ENCODE results near the gene CDH13. TPM values are rescaled to one million over a fixed set of nuclear protein-coding genes. Genes with fewer than 3 reads are reported as not detected.

Gene CDH13
- total RNA-seq, 1 donor from 2014 or later = 46.4 TPM

GRCh38 chr16:83058376-83058775 lies 431.6 kb downstream of the CDH13 start:
- no peak for DNase-seq (ENCODE audit: extremely low spot score, unreplicated experiment)
- TF ChIP-seq CTCF (conservative IDR thresholded peaks at IDR 0.05) = no peak
- H3K4me3 Mint-ChIP-seq = no peak overlapping the region
- H3K9me3 Mint-ChIP-seq = no peaks in the 10 kb centered on the region
- peaks cover under 1% of the 10 kb centered on the region for H3K27me3 Mint-ChIP-seq
- H3K4me1 Mint-ChIP-seq (ENCODE audit: unreplicated experiment) = peaks cover 7% of the 10 kb centered on the region
- H3K36me3 Mint-ChIP-seq = no peaks in the 10 kb centered on the region
- H3K27ac Mint-ChIP-seq = no peak overlapping the region

- H3K27ac Mint-ChIP-seq = no peak overlapping the region
Measured at GRCh38 chr16:83059237-83059636, 432.5 kb downstream of the CDH13 start.

GRCh38 chr16:83066011-83066410 lies 439.2 kb downstream of the CDH13 start:
- Mint-ChIP-seq H3K27ac (no peak overlapping the region), H3K4me3 (no peak overlapping the region), H3K36me3 (no peaks in the 10 kb centered on the region), H3K9me3 (no peaks in the 10 kb centered on the region), H3K27me3 (peaks cover 11% of the 10 kb centered on the region), H3K4me1 (ENCODE audit: unreplicated experiment) (peaks cover 6% of the 10 kb centered on the region)
- no peak for TF ChIP-seq CTCF (conservative IDR thresholded peaks at IDR 0.05)
- DNase-seq (ENCODE audit: extremely low spot score, unreplicated experiment) = no peak

More at GRCh38 chr16:83059237-83059636, 432.5 kb downstream of the CDH13 start:
- TF ChIP-seq CTCF (conservative IDR thresholded peaks at IDR 0.05) = no peak
- Mint-ChIP-seq H3K4me3 (no peak overlapping the region), H3K4me1 (ENCODE audit: unreplicated experiment) (peaks cover 12% of the 10 kb centered on the region), H3K36me3 (no peaks in the 10 kb centered on the region), H3K9me3 (no peaks in the 10 kb centered on the region), H3K27me3 (peaks cover 3% of the 10 kb centered on the region)
- no peak for DNase-seq (ENCODE audit: extremely low spot score, unreplicated experiment)

GRCh38 chr16:83066881-83067280 lies 440.1 kb downstream of the CDH13 start:
- H3K36me3 Mint-ChIP-seq = no peaks in the 10 kb centered on the region
- DNase-seq (ENCODE audit: extremely low spot score, unreplicated experiment) = no peak
- peaks cover 13% of the 10 kb centered on the region for H3K27me3 Mint-ChIP-seq
- H3K4me1 Mint-ChIP-seq (ENCODE audit: unreplicated experiment) = peaks cover 6% of the 10 kb centered on the region
- no peaks in the 10 kb centered on the region for H3K9me3 Mint-ChIP-seq
- no peak for TF ChIP-seq CTCF (conservative IDR thresholded peaks at IDR 0.05)
- no peak overlapping the region for H3K27ac Mint-ChIP-seq
- H3K4me3 Mint-ChIP-seq = no peak overlapping the region

GRCh38 chr16:83068686-83069085 lies 441.9 kb downstream of the CDH13 start:
- TF ChIP-seq CTCF (conservative IDR thresholded peaks at IDR 0.05) = no peak
- Mint-ChIP-seq H3K36me3 (no peaks in the 10 kb centered on the region), H3K4me3 (no peak overlapping the region), H3K9me3 (no peaks in the 10 kb centered on the region), H3K27me3 (peaks cover 15% of the 10 kb centered on the region), H3K4me1 (ENCODE audit: unreplicated experiment) (peaks cover 2% of the 10 kb centered on the region), H3K27ac (no peak overlapping the region)
- no peak for DNase-seq (ENCODE audit: extremely low spot score, unreplicated experiment)
